HepG2 (cell line): ENCODE data around the gene DAPK3. TPM values are rescaled to one million over a fixed set of nuclear protein-coding genes. Genes with fewer than 3 reads are reported as not detected.

Experiments
- ATRX ChIP-seq: sonication (generic); formaldehyde crosslinking; IDR thresholded peaks from 2 replicates; pipeline ENCODE4 v1.4.0; 2020; ENCODE audit warnings: missing genetic modification reagents, borderline replicate concordance
- CREM ChIP-seq, 2 experiments: sonication (generic) in 1 of 2; formaldehyde crosslinking in 1 of 2; IDR thresholded peaks; 2 replicates each; pipeline versions ENCODE4 v1.4.0 to v1.6.1; 2016 to 2020; ENCODE audit warnings: antibody characterized with exemption in 1 of 2, mild to moderate bottlenecking in 1 of 2, missing genetic modification reagents in 1 of 2
- DPF2 ChIP-seq: sonication (generic); formaldehyde crosslinking; IDR thresholded peaks from 2 replicates; pipeline ENCODE4 v1.4.0; 2020; ENCODE audit warnings: mild to moderate bottlenecking, low read depth, missing genetic modification reagents, borderline replicate concordance
- HNF4A ChIP-seq: sonication (generic); formaldehyde crosslinking; IDR thresholded peaks from 2 replicates; pipeline ENCODE4 v1.4.0; 2020; ENCODE audit warnings: missing genetic modification reagents
- JUND ChIP-seq: sonication (generic); formaldehyde crosslinking; IDR thresholded peaks from 2 replicates; pipeline ENCODE4 v1.8.0; 2022; ENCODE audit warnings: mild to moderate bottlenecking, missing genetic modification reagents
- KLF15 ChIP-seq: sonication (generic); formaldehyde crosslinking; IDR thresholded peaks from 2 replicates; pipeline ENCODE4 v1.8.1; 2023; ENCODE audit warnings: borderline replicate concordance, mild to moderate bottlenecking, inconsistent platforms, missing genetic modification reagents, mixed read lengths
- NR2F6 ChIP-seq, 2 experiments: IDR thresholded peaks; 2 replicates each; pipeline ENCODE4 v1.6.1; 2016; ENCODE audit warnings: antibody characterized with exemption in 1 of 2, mild to moderate bottlenecking in 1 of 2
- POLR2AphosphoS2 ChIP-seq: IDR thresholded peaks from 2 replicates; pipeline ENCODE4 v1.6.1; 2011; ENCODE audit warnings: low read depth, low read length, improper control_type of control experiment
- SATB2 ChIP-seq: sonication (generic); formaldehyde crosslinking; IDR thresholded peaks from 2 replicates; pipeline ENCODE4 v1.5.0; 2020; ENCODE audit warnings: missing genetic modification reagents
- SETDB1 ChIP-seq: sonication (generic); formaldehyde crosslinking; IDR thresholded peaks from 2 replicates; pipeline ENCODE4 v1.5.1; 2020; ENCODE audit warnings: missing genetic modification reagents, mild to moderate bottlenecking, borderline replicate concordance
- SIX4 ChIP-seq: sonication (generic); formaldehyde crosslinking; IDR thresholded peaks from 2 replicates; pipeline ENCODE4 v1.4.0; 2020; ENCODE audit warnings: missing genetic modification reagents
- SMAD3 ChIP-seq: sonication (generic); formaldehyde crosslinking; IDR thresholded peaks from 2 replicates; pipeline ENCODE4 v1.4.0; 2020; ENCODE audit warnings: missing genetic modification reagents
- STAT6 ChIP-seq: sonication (generic); formaldehyde crosslinking; IDR thresholded peaks from 2 replicates; pipeline ENCODE4 v1.4.0; 2020; ENCODE audit warnings: missing genetic modification reagents, mild to moderate bottlenecking, borderline replicate concordance
- ZBTB25 ChIP-seq: IDR thresholded peaks from 2 replicates; pipeline ENCODE4 v1.6.1; 2018; ENCODE audit warnings: missing genetic modification reagents
- ZFP1 ChIP-seq: IDR thresholded peaks from 2 replicates; pipeline ENCODE4 v1.6.1; 2016
- ZNF362 ChIP-seq: sonication (generic); formaldehyde crosslinking; IDR thresholded peaks from 2 replicates; pipeline ENCODE4 v1.4.0; 2020; ENCODE audit warnings: missing genetic modification reagents, mild to moderate bottlenecking, borderline replicate concordance
- ZNF44 ChIP-seq: sonication (generic); formaldehyde crosslinking; IDR thresholded peaks from 2 replicates; pipeline ENCODE4 v1.5.1; 2020; ENCODE audit warnings: mild to moderate bottlenecking, missing genetic modification reagents
- ZNF484 ChIP-seq: sonication (generic); formaldehyde crosslinking; IDR thresholded peaks from 2 replicates; pipeline ENCODE4 v1.5.1; 2020; ENCODE audit warnings: mild to moderate bottlenecking, low read depth, missing genetic modification reagents, borderline replicate concordance
- polyA plus RNA-seq, 8 experiments: library from polyadenylated mRNA; depleted of rRNA in 3 of 8; stranded (reverse) in 7 of 8; unstranded in 1 of 8; fragments of >200 nt; fragmentation: Illumina TruSeq in 4 of 8; extraction: Trizol in 4 of 8; gene quantifications; 2 replicates each; pipeline versions ENCODE4 v1.2.1 to v1.2.3, GENCODE V29; 2011 to 2016; ENCODE audit warnings: low read depth in 4 of 8, missing spikeins in 1 of 8, mixed read lengths in 1 of 8; ENCODE audit not compliant: insufficient read depth in 1 of 8
- total RNA-seq, 5 experiments: library from RNA; depleted of rRNA; stranded (reverse); fragments of >200 nt; fragmentation: Illumina TruSeq; extraction: Trizol; gene quantifications; 2 replicates each; pipeline ENCODE4 v1.2.3, GENCODE V29; 2016; ENCODE audit warnings: low read depth in 1 of 5
- TF ChIP-seq, protein P1 (sequence below): sonication (generic); formaldehyde crosslinking; IDR thresholded peaks from 2 replicates; pipeline ENCODE4 v1.5.1; 2020; ENCODE audit warnings: missing genetic modification reagents, mild to moderate bottlenecking, borderline replicate concordance
- TF ChIP-seq, protein P2 (sequence below): IDR thresholded peaks from 2 replicates; pipeline ENCODE4 v1.6.1; 2016; ENCODE audit warnings: low read depth, borderline replicate concordance
- TF ChIP-seq, protein P3 (sequence below): sonication (generic); formaldehyde crosslinking; IDR thresholded peaks from 2 replicates; pipeline ENCODE4 v1.4.0; 2020; ENCODE audit warnings: missing genetic modification reagents, borderline replicate concordance

Gene DAPK3
- total and polyA plus RNA-seq, 2 of the 13 experiments (the other 11 are each of a cell fraction or from before 2014, with no cell fraction given): 30.5 to 37.3 TPM

- TF ChIP-seq KLF15 (CRISPR knock-in tag) (no peak), ZNF44 (CRISPR knock-in tag) (peak; percentile 50; the same call in 1 of the 2 replicates), SMAD3 (peak; percentile 82; the same call in 1 of the 2 replicates), ATRX (CRISPR knock-in tag) (no peak), POLR2AphosphoS2 (peak; percentile 99), ZBTB25 (CRISPR knock-in tag) (peak; percentile 84; the same call in 1 of the 2 replicates), SETDB1 (CRISPR knock-in tag) (no peak), JUND (peak; percentile 87), NR2F6 (IDR thresholded peaks at IDR 0.05) (no peak), NR2F6 (CRISPR knock-in tag; IDR thresholded peaks at IDR 0.05) (no peak; the same call in 1 of the 2 replicates), DPF2 (CRISPR knock-in tag) (no peak), SIX4 (CRISPR knock-in tag) (no peak), ZNF484 (CRISPR knock-in tag) (no peak), HNF4A (no peak; the same call in 1 of the 2 replicates), ZNF362 (CRISPR knock-in tag) (no peak; the same call in 1 of the 2 replicates), ZFP1 (CRISPR knock-in tag) (no peak; the same call in 1 of the 2 replicates), STAT6 (CRISPR knock-in tag) (0 out of 2 replicates have a peak, but pooled peaks have one; percentile 71), SATB2 (no peak), CREM (IDR thresholded peaks at IDR 0.05) (peak; percentile 78), CREM (CRISPR knock-in tag; IDR thresholded peaks at IDR 0.05) (no peak)
- TF ChIP-seq, protein P1, sequence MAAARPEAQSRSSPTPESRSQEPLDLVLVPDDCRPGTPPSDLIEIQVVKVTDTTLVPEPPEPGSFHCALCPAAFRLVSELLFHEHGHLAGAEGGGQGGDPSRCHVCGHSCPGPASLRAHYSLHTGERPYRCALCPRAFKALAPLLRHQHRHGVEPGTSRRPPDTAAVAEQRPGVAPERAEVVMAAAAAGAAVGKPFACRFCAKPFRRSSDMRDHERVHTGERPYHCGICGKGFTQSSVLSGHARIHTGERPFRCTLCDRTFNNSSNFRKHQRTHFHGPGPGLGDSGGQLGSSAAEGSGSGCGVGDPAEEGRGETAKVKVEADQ (CRISPR knock-in tag): peak; percentile 74; the same call in 1 of the 2 replicates
- TF ChIP-seq, protein P2, sequence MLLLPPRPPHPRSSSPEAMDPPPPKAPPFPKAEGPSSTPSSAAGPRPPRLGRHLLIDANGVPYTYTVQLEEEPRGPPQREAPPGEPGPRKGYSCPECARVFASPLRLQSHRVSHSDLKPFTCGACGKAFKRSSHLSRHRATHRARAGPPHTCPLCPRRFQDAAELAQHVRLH (CRISPR knock-in tag): peak; percentile 90; the same call in 1 of the 2 replicates
- TF ChIP-seq, protein P3, sequence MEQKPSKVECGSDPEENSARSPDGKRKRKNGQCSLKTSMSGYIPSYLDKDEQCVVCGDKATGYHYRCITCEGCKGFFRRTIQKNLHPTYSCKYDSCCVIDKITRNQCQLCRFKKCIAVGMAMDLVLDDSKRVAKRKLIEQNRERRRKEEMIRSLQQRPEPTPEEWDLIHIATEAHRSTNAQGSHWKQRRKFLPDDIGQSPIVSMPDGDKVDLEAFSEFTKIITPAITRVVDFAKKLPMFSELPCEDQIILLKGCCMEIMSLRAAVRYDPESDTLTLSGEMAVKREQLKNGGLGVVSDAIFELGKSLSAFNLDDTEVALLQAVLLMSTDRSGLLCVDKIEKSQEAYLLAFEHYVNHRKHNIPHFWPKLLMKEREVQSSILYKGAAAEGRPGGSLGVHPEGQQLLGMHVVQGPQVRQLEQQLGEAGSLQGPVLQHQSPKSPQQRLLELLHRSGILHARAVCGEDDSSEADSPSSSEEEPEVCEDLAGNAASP: peak; percentile 60; the same call in 1 of the 2 replicates
Observed at GRCh38 chr19:3984908-3985642, 14.2 kb upstream of the DAPK3 start, which contains the start of gene EEF2 (continued).
